Adipocyte (in vitro differentiated cells): ENCODE measurements around the gene FKBP4.
A peak's percentile ranks its signal among the peaks of the same experiment; 100 is the strongest.
"Not testable (repeated sequence)": the region's sequence is repeated elsewhere in the genome, so short reads cannot be mapped to it uniquely, and the experiment has no call there.

Source experiments
- DNase-seq: peaks from one replicate; pipeline ENCODE4 v3.0.0-alpha.2; 2015; ENCODE audit warnings: low read depth
- H3K27me3 ChIP-seq: replicated peaks from 2 replicates; pipeline ENCODE4 v1.7.0; 2013; ENCODE audit warnings: mild to moderate bottlenecking, low read length, moderate library complexity; ENCODE audit not compliant: control insufficient read depth, insufficient read depth
- H3K36me3 ChIP-seq: 2 replicates; pipeline ENCODE4 v1.7.0; 2013; ENCODE audit warnings: low read length, mild to moderate bottlenecking, moderate library complexity; ENCODE audit not compliant: control insufficient read depth, insufficient read depth, severe bottlenecking
- H3K4me1 ChIP-seq: 2 replicates; pipeline ENCODE4 v1.7.0; 2013; ENCODE audit warnings: mild to moderate bottlenecking, low read length, moderate library complexity; ENCODE audit not compliant: control insufficient read depth, insufficient read depth
- H3K4me3 ChIP-seq: 2 replicates; pipeline ENCODE4 v1.7.0; 2013; ENCODE audit warnings: mild to moderate bottlenecking, low read length, moderate library complexity
- H3K9ac ChIP-seq: 2 replicates; pipeline ENCODE4 v1.7.0; 2013; ENCODE audit warnings: mild to moderate bottlenecking, low read length, moderate library complexity
- H3K9me3 ChIP-seq: 2 replicates; pipeline ENCODE4 v1.7.0; 2013; ENCODE audit warnings: mild to moderate bottlenecking, low read length, moderate library complexity; ENCODE audit not compliant: control insufficient read depth

Gene FKBP4

GRCh38 chr12:2765052-2765451, 29.7 kb upstream of the FKBP4 start:
- Histone ChIP-seq H3K4me1 (no peaks in the 10 kb centered on the region), H3K27me3 (peaks cover 34% of the 10 kb centered on the region), H3K9me3 (no peaks in the 10 kb centered on the region), H3K4me3 (no peak overlapping the region), H3K9ac (no peak overlapping the region), H3K36me3 (no peaks in the 10 kb centered on the region)
- no peak for DNase-seq

DNA sequence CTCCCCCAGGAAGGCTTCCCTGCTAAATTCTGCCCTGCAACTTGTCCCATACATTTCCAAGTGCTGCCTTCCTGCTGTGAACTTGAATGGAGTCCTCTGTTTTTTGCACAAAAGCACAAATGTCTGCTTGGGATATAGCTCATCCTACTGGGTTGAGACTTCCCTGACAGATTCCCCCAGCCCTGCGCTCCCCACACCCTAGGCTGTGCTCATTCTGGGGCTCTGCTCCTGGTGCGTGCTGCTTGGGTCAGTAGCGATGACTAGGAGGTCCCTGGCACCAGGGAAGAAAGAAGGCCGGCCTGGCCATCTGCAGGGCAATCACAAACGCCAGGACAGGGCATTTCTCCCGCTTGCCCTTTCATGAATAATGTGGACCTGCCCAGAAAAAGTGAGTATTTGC, 29.2 kb upstream of the FKBP4 start:
- Histone ChIP-seq H3K4me3 (no peak overlapping the region), H3K27me3 (peaks cover 34% of the 10 kb centered on the region), H3K9me3 (no peaks in the 10 kb centered on the region), H3K36me3 (no peaks in the 10 kb centered on the region), H3K4me1 (no peaks in the 10 kb centered on the region), H3K9ac (no peak overlapping the region)
- no peak for DNase-seq

DNA sequence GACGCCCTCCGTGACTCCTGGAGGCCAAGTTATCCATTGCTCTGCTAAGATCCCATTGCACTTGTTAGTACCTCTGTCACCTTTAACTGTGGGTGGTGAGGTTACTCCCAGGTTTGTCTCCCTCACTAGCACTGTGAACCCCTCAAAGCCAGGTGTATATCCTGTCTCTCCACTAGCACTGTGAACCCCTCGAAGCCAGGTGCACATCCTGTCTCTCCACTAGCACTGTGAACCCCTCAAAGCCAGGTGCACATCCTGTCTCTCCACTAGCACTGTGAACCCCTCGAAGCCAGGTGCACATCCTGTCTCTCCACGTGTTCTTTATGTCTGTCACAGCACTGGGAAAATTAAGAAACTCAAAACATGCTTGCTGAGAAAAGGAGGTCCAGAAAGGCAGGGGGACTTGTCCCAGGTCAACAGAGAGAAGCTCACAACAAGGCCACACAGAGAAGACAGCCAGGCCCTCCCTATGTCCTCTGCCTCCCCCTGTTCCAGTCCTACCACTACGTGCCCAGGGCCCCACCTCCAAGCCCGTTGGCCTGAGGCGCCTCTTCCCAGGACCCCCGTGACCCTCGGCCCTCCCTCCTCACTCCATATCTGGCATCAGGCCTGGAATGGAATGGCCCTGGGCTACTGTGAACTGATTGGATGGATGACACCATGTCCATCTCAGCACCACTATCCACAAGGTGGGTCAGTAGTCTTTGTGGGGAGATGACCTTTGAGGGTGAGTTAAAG, 26.4 kb upstream of the FKBP4 start:
- no peak overlapping the region for H3K9ac ChIP-seq
- H3K36me3 ChIP-seq = no peaks in the 10 kb centered on the region
- no peaks in the 10 kb centered on the region for H3K4me1 ChIP-seq
- no peaks in the 10 kb centered on the region for H3K9me3 ChIP-seq
- no peak overlapping the region for H3K4me3 ChIP-seq
- peaks cover 45% of the 10 kb centered on the region for H3K27me3 ChIP-seq
- no peak for DNase-seq

- DNase-seq = no peak
- H3K27me3 ChIP-seq = peaks cover 47% of the 10 kb centered on the region
- H3K9ac ChIP-seq = no peak overlapping the region
- H3K4me3 ChIP-seq = no peak overlapping the region
- H3K36me3 ChIP-seq = no peaks in the 10 kb centered on the region
- no peaks in the 10 kb centered on the region for H3K4me1 ChIP-seq
- H3K9me3 ChIP-seq = no peaks in the 10 kb centered on the region
Observed at GRCh38 chr12:2769866-2770533, 24.8 kb upstream of the FKBP4 start.

GRCh38 chr12:2770544-2770943, 24.2 kb upstream of the FKBP4 start:
- not testable (repeated sequence) for H3K4me3 ChIP-seq, H3K9me3 ChIP-seq, H3K4me1 ChIP-seq, DNase-seq, H3K9ac ChIP-seq, H3K36me3 ChIP-seq
- H3K27me3 ChIP-seq = peaks cover 49% of the 10 kb centered on the region

DNA sequence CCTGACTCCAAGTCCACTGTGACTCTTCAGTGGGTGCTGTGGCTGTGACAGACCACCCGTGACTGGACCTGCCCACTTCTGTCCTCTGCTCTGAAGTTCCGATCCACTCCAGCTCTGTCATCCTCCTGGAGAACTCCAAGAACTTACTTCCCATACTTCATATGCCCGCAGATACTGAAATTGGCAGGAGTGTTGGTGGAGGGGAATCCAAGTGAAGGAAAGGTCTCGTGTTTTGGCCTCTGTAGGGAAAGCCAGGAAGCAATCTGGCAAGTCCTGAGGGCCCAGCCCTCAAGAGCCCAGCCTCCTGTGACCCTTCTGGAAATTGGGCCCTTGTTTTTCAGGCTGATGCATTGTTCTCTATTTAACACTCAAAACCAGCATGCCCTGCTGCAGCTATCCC, 22.4 kb upstream of the FKBP4 start:
- Histone ChIP-seq H3K36me3 (no peaks in the 10 kb centered on the region), H3K9me3 (no peaks in the 10 kb centered on the region), H3K4me3 (no peak overlapping the region), H3K27me3 (peaks cover 58% of the 10 kb centered on the region), H3K4me1 (no peaks in the 10 kb centered on the region), H3K9ac (no peak overlapping the region)
- no peak for DNase-seq

GRCh38 chr12:2773199-2773875, 21.4 kb upstream of the FKBP4 start:
- DNase-seq = no peak
- H3K9me3 ChIP-seq = no peaks in the 10 kb centered on the region
- no peaks in the 10 kb centered on the region for H3K36me3 ChIP-seq
- no peaks in the 10 kb centered on the region for H3K4me1 ChIP-seq
- no peak overlapping the region for H3K4me3 ChIP-seq
- H3K9ac ChIP-seq = no peak overlapping the region
- peaks cover 61% of the 10 kb centered on the region for H3K27me3 ChIP-seq

DNA sequence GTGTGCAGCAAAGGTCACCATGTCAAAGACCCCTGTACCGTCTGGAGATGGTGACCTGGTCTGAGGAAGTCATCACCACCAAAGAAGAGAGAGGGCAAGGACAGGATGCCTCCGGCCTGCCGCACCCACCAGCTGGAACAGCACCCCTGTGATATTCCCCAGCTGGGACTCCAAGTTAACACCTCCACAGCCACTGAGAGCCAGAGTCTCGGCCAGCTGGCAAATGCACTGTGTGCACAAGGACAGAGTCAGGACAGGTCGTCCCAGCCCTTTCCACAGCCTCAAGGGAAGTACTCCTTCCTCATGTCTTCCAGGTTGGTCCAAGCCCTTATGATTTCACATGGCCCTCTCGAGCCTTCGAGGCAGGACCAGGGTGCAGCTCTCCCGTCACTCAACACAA, 19.3 kb upstream of the FKBP4 start:
- DNase-seq = no peak
- Histone ChIP-seq H3K9ac (no peak overlapping the region), H3K4me3 (no peak overlapping the region), H3K27me3 (peaks cover 58% of the 10 kb centered on the region), H3K4me1 (no peaks in the 10 kb centered on the region), H3K9me3 (no peaks in the 10 kb centered on the region), H3K36me3 (no peaks in the 10 kb centered on the region)

DNA sequence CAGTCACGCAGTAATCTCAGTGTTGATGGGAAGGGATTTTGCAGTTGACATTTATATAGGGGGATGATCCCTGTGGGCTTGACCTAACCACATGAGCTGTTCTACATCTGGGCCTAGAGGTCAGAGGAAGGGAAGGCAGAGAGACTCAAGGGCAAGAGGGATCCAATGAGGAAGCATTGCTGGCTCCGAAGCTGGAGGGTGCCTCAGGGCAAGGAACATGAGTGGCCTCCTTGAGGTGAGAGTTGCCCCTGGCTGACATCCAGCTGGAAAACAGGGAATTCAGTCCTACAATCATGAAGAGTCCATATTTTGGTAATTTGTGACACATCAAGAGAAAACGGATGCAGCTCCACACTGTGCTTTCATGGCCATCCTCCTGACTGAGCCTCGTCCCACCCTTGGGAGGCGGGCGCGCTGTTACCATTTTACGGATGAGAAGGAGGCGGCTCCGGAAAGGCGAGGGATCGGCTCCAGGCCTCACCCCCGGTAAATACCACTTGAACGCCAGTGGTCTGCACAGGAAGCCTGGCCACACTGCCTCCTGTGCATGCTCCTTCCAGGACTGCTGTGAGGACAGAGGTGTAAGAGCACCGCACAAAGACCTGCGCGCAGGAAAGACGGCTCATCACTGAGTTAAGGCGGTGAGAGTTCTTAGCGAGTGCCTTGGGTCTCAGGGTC, 18.5 kb upstream of the FKBP4 start:
- Histone ChIP-seq H3K27me3 (peaks cover 55% of the 10 kb centered on the region), H3K9me3 (no peaks in the 10 kb centered on the region)
- DNase-seq = no peak

DNA sequence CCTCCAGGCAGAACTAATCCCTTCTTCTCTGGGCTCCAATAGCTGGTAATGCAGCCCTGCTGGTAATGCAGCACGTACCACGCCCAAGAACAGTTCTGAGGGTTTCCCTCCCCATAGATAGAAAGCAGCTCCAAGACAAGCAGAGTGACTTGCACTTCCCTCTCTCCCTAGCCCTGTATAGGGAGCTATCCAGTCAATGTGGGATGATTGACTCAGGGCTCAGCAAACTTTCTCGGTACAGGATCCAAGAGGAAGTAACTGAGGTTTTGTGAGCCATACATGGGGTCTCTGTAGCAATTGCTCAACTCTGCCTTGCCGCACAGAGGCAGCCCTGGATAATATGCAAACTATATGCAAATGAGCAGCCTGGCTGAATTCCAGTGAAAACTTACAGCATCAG, 15.5 kb upstream of the FKBP4 start:
- Histone ChIP-seq H3K27me3 (peaks cover 58% of the 10 kb centered on the region), H3K9me3 (no peaks in the 10 kb centered on the region), H3K36me3 (no peaks in the 10 kb centered on the region), H3K4me3 (no peak overlapping the region), H3K4me1 (peaks cover 4% of the 10 kb centered on the region), H3K9ac (no peak overlapping the region)
- DNase-seq = no peak

More for the DNA sequence above, 18.5 kb upstream of the FKBP4 start:
- Histone ChIP-seq H3K36me3 (no peaks in the 10 kb centered on the region), H3K9ac (no peak overlapping the region), H3K4me1 (no peaks in the 10 kb centered on the region), H3K4me3 (no peak overlapping the region)

GRCh38 chr12:2783936-2784600, 10.7 kb upstream of the FKBP4 start:
- Histone ChIP-seq H3K9ac (no peak overlapping the region), H3K4me1 (peaks cover 4% of the 10 kb centered on the region), H3K27me3 (peaks cover 22% of the 10 kb centered on the region), H3K36me3 (no peaks in the 10 kb centered on the region), H3K9me3 (no peaks in the 10 kb centered on the region), H3K4me3 (peak overlapping the region; percentile 73)
- peak; percentile 77 for DNase-seq
